GM08714 (cell line): ENCODE results near the gene BANP.

Source experiments
- H3K4me3 ChIP-seq: fragments of 200-500 bp; sonication (Bioruptor generic); 2 replicates; pipeline ENCODE4 v1.5.1; 2014; ENCODE audit warnings: mild to moderate bottlenecking, low read length, inconsistent platforms
- ZNF274 ChIP-seq: IDR thresholded peaks from 2 replicates; pipeline ENCODE4 v1.6.1; 2012; ENCODE audit warnings: mild to moderate bottlenecking, low read depth, low read length

Gene BANP

GRCh38 chr16:88065747-88066142 lies 114.5 kb downstream of the BANP start:
- H3K4me3 ChIP-seq, result no peak overlapping the region
- no peak for TF ChIP-seq ZNF274

GRCh38 chr16:88066234-88066633 lies 115.0 kb downstream of the BANP start:
- no peak overlapping the region for H3K4me3 ChIP-seq
- TF ChIP-seq ZNF274, result no peak

- no peak for TF ChIP-seq ZNF274
- no peak overlapping the region for H3K4me3 ChIP-seq
Measured at GRCh38 chr16:88066680-88067529, 115.7 kb downstream of the BANP start.

- no peak for TF ChIP-seq ZNF274
- no peak overlapping the region for H3K4me3 ChIP-seq
Measured at GRCh38 chr16:88067530-88068411, 116.5 kb downstream of the BANP start.

- TF ChIP-seq ZNF274, result no peak
- H3K4me3 ChIP-seq, result no peak overlapping the region
Measured at GRCh38 chr16:88068476-88069396, 117.5 kb downstream of the BANP start.

GRCh38 chr16:88069397-88070168 lies 118.3 kb downstream of the BANP start:
- H3K4me3 ChIP-seq, result no peak overlapping the region
- TF ChIP-seq ZNF274, result no peak

- no peak for TF ChIP-seq ZNF274
- no peak overlapping the region for H3K4me3 ChIP-seq
Measured at GRCh38 chr16:88070341-88070740, 119.1 kb downstream of the BANP start.

- no peak for TF ChIP-seq ZNF274
- H3K4me3 ChIP-seq, result no peak overlapping the region
Measured at GRCh38 chr16:88070989-88071625, 119.9 kb downstream of the BANP start.

GRCh38 chr16:88071908-88072307 lies 120.7 kb downstream of the BANP start:
- no peak for TF ChIP-seq ZNF274
- no peak overlapping the region for H3K4me3 ChIP-seq

- no peak for TF ChIP-seq ZNF274
- no peak overlapping the region for H3K4me3 ChIP-seq
Measured at GRCh38 chr16:88072571-88073001, 121.4 kb downstream of the BANP start.

GRCh38 chr16:88073201-88073721 lies 122.0 kb downstream of the BANP start:
- no peak for TF ChIP-seq ZNF274
- H3K4me3 ChIP-seq, result no peak overlapping the region

- no peak overlapping the region for H3K4me3 ChIP-seq
Measured at GRCh38 chr16:88074041-88074440, 122.8 kb downstream of the BANP start.

More at GRCh38 chr16:88074041-88074440, 122.8 kb downstream of the BANP start:
- no peak for TF ChIP-seq ZNF274
